ENCODE measurements around the gene CLDN7. TPM values are rescaled to one million over a fixed set of nuclear protein-coding genes. Genes with fewer than 3 reads are reported as not detected.

Gene CLDN7
- total RNA-seq, 1 experiment from 2014 or later: 286 TPM

- intact Hi-C loops (cut with micrococcal nuclease): no loop called here
- Histone ChIP-seq H3K9me2 (ENCODE audit: insufficient read depth) (no peaks in the 10 kb centered on the region), H3K79me2 (ENCODE audit: insufficient read depth, low read length) (peaks cover 65% of the 10 kb centered on the region), H3K9ac (ENCODE audit: low read length) (peak overlapping the region; percentile 100), H3K9me3 (ENCODE audit: control insufficient read depth in 1 of 2, insufficient read depth in 1 of 2, low read depth in 1 of 2, low read length in 2 of 2) (no peaks in the 10 kb centered on the region), H3K4me3 (replicated peaks in 1 of 2; ENCODE audit: low read depth in 1 of 2, low read length in 2 of 2) (peak overlapping the region; percentile 97 to 99), H3K27ac (ENCODE audit: low read depth, low read length) (peak overlapping the region; percentile 92), H2AFZ (ENCODE audit: low read depth, low read length, poor library complexity, severe bottlenecking) (no peak overlapping the region), H3K36me3 (ENCODE audit: control insufficient read depth in 1 of 2, insufficient read depth in 2 of 2, low read length in 2 of 2) (peaks cover 24 to 32% of the 10 kb centered on the region in 2 experiments), H3K4me1 (ENCODE audit: control insufficient read depth in 1 of 2, insufficient read depth in 2 of 2, low read length in 2 of 2) (peaks cover 37 to 64% of the 10 kb centered on the region in 2 experiments), H3K4me2 (ENCODE audit: low read length) (peak overlapping the region; percentile 82), H3K27me3 (ENCODE audit: insufficient read depth, low read length) (no peaks in the 10 kb centered on the region), H4K20me1 (ENCODE audit: insufficient read depth) (no peaks in the 10 kb centered on the region)
- ChIA-PET CTCF (interaction anchor here (2.3 to 3.0 kb wide), 2 partner anchors 18 to 58 kb away, joined by 5 to 16 read pairs; partner anchors contain the start of genes ACADVL and DLG4), RAD21 (ENCODE audit: low non-redundant PET in 1 of 2, low total read pairs in 2 of 2, uncharacterized antibody in 2 of 2, unreplicated experiment in 2 of 2) (interaction anchor here in 1 of 2 experiments (0.7 to 1.0 kb wide), 2 partner anchors 18 to 61 kb away, joined by 3 to 7 read pairs; no protein-coding TSS in a partner anchor), POLR2A (interaction anchor here (0.6 to 2.6 kb wide), 7 partner anchors 12 to 448 kb away, joined by 3 to 19 read pairs (median 5); partner anchors contain the start of genes ACADVL, CTDNEP1, DLG4 and SLC2A4)
- no peak for TF ChIP-seq YY1 (IDR thresholded peaks at IDR 0.05; ENCODE audit: extremely low read depth, insufficient replicate concordance, low read depth, low read length)
- TF ChIP-seq ZFX (IDR thresholded peaks at IDR 0.05): peak; percentile 24; the same call in 1 of the 2 replicates
- TF ChIP-seq SP1 (IDR thresholded peaks at IDR 0.05; ENCODE audit: low read depth): no peak
- peak; percentile 27; the same call in 1 of the 2 replicates for TF ChIP-seq POLR2AphosphoS5 (IDR thresholded peaks at IDR 0.05; ENCODE audit: low read depth, low read length)
- DNase-seq (ENCODE audit: low read depth, low spot score): no peak
- no peak for ATAC-seq
- BruUV-seq (replicated peaks): no TSS peak
Measured at GRCh38 chr17:7238420-7239090, 23.7 kb downstream of the CLDN7 start.

DNA sequence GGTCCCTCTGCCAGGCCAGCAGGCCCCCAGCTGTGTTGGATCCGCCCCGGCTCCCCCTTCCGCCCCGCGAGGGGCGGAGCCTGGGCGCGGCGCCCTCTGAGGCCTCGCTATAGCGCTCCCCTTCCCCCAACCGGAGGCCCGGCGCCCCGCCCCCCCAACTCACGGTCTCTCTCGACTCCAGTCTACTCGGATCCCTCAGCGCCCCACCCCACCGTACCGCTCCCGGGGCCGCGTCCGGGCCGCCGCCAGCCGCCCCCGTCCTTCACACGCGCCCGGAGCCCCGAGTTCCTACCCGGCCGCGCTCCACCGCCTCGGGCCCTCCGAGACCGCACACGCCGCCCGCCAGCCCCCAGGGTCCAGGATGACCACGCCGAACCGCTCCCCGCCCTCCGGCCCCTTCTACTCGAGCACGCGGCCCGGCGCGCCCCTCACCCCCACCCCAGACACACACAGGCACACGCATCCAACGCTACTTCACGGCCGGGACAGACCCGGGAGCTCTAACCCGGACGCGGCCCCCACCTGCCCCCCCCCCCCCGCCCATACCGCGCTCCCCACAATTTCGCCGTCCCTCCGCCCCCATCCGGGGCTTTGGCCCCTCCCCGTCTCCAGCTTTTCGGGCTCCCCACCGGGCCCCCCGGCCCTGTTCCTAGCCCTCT, 24.4 kb downstream of the CLDN7 start:
- BruUV-seq (replicated peaks): no TSS peak
- ChIA-PET POLR2A (interaction anchor here (0.6 to 2.6 kb wide), 6 partner anchors 13 to 43 kb away, joined by 3 to 19 read pairs (median 5); partner anchors contain the start of genes ACADVL, CTDNEP1, DLG4 and SLC2A4), CTCF (interaction anchor here (0.7 to 3.0 kb wide), 3 partner anchors 18 to 64 kb away, joined by 3 to 16 read pairs (median 5); partner anchors contain the start of genes ACADVL and DLG4), RAD21 (ENCODE audit: low non-redundant PET in 1 of 2, low total read pairs in 2 of 2, uncharacterized antibody in 2 of 2, unreplicated experiment in 2 of 2) (interaction anchor here in 1 of 2 experiments (0.5 to 1.0 kb wide), 3 partner anchors 13 to 60 kb away, joined by 3 to 7 read pairs (median 4); no protein-coding TSS in a partner anchor)
- H3K9ac ChIP-seq (ENCODE audit: low read length): peak overlapping the region; percentile 100
- DNase-seq (ENCODE audit: low read depth, low spot score) (no peak), ATAC-seq (peak; percentile 33)
- H3K4me3 ChIP-seq (replicated peaks in 1 of 2; ENCODE audit: low read depth in 1 of 2, low read length in 2 of 2): peak overlapping the region; percentile 97 to 99
- H3K27me3 ChIP-seq (ENCODE audit: insufficient read depth, low read length): no peaks in the 10 kb centered on the region
- TF ChIP-seq RAD21 (IDR thresholded peaks at IDR 0.05; ENCODE audit: low read depth) (no peak), CTCF (IDR thresholded peaks at IDR 0.05 in 2 of 3, conservative IDR thresholded peaks at IDR 0.05 in 1 of 3; ENCODE audit: borderline replicate concordance in 1 of 3, insufficient read depth in 1 of 3, low read depth in 2 of 3, low read length in 2 of 3) (no peak), ZFX (IDR thresholded peaks at IDR 0.05) (peak; percentile 36; the same call in 1 of the 2 replicates), POLR2AphosphoS5 (IDR thresholded peaks at IDR 0.05; ENCODE audit: low read depth, low read length) (peak; percentile 65), TCF7L2 (IDR thresholded peaks at IDR 0.05; ENCODE audit: borderline replicate concordance, extremely low read depth, insufficient read depth, insufficient read length) (peak; percentile 79)
- TF ChIP-seq, protein P1, sequence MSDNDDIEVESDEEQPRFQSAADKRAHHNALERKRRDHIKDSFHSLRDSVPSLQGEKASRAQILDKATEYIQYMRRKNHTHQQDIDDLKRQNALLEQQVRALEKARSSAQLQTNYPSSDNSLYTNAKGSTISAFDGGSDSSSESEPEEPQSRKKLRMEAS (IDR thresholded peaks at IDR 0.05): 0 out of 2 replicates have a peak, but pooled peaks have one; percentile 21
- no peaks in the 10 kb centered on the region for H3K9me3 ChIP-seq (ENCODE audit: control insufficient read depth in 1 of 2, insufficient read depth in 1 of 2, low read depth in 1 of 2, low read length in 2 of 2)
- intact Hi-C loops (cut with micrococcal nuclease): no loop called here
- peaks cover 24 to 32% of the 10 kb centered on the region in 2 experiments for H3K36me3 ChIP-seq (ENCODE audit: control insufficient read depth in 1 of 2, insufficient read depth in 2 of 2, low read length in 2 of 2)
- H3K79me2 ChIP-seq (ENCODE audit: insufficient read depth, low read length): peaks cover 72% of the 10 kb centered on the region
- H4K20me1 ChIP-seq (ENCODE audit: insufficient read depth): no peaks in the 10 kb centered on the region
- peak overlapping the region; percentile 82 for H3K4me2 ChIP-seq (ENCODE audit: low read length)
- no peaks in the 10 kb centered on the region for H3K9me2 ChIP-seq (ENCODE audit: insufficient read depth)
- peaks cover 44 to 63% of the 10 kb centered on the region in 2 experiments for H3K4me1 ChIP-seq (ENCODE audit: control insufficient read depth in 1 of 2, insufficient read depth in 2 of 2, low read length in 2 of 2)
- H2AFZ ChIP-seq (ENCODE audit: low read depth, low read length, poor library complexity, severe bottlenecking): no peak overlapping the region
- peak overlapping the region; percentile 92 for H3K27ac ChIP-seq (ENCODE audit: low read depth, low read length)

All from HCT116 (cell line).